HG02981 (cell line): Measurements from ENCODE around the gene POR.
A peak's percentile ranks its signal among the peaks of the same experiment; 100 is the strongest.

Experiments used
- ATAC-seq: cut with Tn5 transposase; IDR thresholded peaks from one replicate; pipeline ENCODE4 v1.9.1; 2021; ENCODE audit warnings: mild to moderate bottlenecking, moderate library complexity; ENCODE audit not compliant: unreplicated experiment

POR gene

GRCh38 chr7:75915416-75916156, 631 bp downstream of the POR start:
- ATAC-seq, result no peak

DNA sequence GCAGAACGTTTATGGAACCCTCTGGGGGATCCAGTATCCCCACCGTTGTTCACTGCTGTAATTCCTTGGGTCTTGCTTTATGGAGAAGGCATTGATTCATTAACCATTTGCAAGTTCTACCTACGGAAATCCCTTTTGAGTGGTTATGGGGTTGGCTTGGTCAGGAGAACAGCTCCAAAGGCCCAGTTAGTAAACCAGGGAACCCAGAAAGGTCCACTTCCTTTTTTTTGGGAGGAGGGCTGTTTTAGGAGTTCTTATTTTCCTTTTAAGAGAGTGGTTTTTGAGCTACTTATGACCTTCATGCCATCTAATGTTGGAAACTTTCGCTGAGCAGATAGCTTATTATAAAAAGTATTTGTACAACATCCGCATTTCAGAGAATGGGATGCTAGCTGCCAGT, 1.3 kb downstream of the POR start:
- no peak for ATAC-seq

GRCh38 chr7:75916685-75917634, 2.0 kb downstream of the POR start:
- ATAC-seq, result no peak

DNA sequence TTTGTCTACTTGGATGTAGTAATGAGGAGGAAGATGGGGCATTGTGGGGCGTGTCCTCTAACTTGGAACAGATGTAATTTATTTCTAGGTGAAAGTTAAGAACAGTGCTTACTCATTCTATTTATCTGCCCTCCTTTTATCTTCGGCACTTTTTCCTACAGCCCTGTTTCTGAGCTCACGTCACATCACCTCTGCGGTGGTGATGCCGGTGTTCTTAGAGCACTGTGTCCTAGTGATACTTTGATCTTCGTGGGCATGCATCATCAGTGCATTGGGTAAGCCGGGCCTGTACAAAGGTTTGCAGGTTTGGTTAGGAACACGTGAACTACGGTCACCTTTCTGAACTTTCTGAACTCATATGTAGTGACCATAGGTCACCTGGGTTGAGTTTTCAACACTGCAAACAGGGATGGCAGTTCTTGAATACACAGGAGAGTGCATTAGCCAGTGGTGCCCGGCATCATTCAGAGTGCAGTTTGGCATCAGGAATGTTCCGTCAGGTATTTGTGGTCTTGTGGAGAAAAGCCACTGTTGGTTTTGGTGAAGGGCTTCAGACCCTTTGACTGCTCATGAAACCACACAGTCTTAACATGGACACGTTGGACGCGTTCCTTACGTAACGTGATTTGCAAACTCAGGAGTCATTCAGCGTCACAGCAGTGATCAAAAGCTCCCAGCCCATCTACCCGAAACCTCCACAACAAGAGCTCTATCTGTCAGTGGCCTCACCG, 5.6 kb downstream of the POR start:
- ATAC-seq, result no peak

- no peak for ATAC-seq
Observed at GRCh38 chr7:75921479-75921878, 6.5 kb downstream of the POR start.

GRCh38 chr7:75922966-75923603, 8.1 kb downstream of the POR start:
- no peak for ATAC-seq

- no peak for ATAC-seq
Observed at GRCh38 chr7:75924256-75924655, 9.3 kb downstream of the POR start.

DNA sequence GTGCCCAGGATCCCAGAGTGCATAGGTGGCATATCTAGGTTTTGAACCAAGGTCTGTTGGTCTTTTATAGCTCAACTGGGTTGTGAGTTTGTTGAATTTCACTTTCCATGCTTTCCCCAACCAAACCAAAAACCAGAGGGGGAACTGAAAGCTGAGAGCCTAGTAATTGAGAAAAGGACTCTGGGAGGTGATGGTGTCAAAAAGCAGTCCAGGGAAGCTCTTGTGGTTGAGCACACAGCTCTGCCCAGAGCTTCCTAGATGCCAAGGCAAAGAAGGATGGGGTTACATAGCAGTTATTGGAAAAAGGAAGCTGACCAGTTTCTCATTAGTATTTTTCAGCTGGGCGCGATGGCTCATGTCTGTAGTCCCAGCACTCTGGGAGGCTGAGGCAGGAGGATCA, 9.9 kb downstream of the POR start:
- ATAC-seq, result no peak

- ATAC-seq, result no peak
Observed at GRCh38 chr7:75925717-75926435, 10.9 kb downstream of the POR start.

GRCh38 chr7:75928568-75928914, 13.6 kb downstream of the POR start:
- peak; percentile 64 for ATAC-seq

GRCh38 chr7:75931680-75932079, 16.7 kb downstream of the POR start:
- no peak for ATAC-seq

DNA sequence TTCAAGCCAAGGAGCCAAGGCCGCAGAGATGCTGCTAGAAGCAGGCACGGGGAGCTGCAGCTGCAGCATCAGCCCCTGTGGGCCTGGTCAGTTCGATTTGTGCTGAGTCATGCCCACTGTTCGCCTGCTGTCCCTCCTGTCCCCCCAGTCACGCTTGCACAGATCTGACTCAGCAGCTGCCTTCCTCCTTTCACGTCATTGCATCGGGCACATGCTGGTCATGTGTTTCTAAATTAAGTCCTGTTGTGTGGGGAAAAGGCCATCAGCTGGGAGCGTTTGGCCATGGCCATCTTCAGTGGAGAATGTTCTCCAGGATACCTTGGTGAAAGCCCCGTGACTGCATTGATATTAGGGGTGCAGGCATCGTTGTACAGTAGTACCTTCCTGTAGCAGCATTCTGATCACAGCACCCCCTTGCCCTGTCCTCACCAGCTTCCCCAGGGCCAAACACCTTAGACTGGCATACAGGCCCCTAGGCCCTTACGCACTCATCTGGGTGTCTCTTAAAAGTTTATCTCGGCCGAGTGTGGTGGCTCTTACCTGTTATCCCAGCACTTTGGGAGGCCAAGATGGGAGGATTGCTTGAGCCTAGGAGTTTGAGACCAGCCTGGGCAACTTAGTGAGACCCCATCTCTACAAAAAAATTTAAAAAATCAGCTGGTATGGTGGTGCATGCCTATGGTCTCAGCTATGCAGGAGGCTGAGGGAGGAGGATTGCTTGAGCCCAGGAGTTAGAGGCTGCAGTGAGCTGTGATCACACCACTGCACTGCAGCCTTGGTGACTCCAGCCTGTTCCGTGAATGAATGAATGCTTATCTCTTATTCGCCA, 23.2 kb downstream of the POR start:
- no peak for ATAC-seq

DNA sequence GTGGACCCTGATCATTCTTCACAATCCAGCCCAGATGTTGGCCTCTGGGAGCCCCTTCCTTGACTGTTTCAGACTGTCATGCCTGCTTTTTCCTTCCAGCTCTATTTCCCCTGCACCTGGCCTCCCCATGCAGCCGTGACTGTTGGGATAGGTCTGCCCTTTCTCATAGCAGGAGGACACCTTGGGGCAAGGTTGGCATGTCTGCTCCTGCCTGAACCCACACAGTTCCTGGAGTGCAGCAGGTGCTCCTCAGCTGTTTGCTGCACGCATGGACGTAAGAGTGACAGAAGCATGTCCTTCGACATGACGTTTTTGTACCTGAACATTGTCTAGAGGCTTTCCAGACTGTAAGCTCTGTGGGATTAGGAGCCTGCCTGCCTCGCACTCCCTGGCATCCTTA, 24.0 kb downstream of the POR start:
- ATAC-seq, result no peak

GRCh38 chr7:75943864-75944263, 28.9 kb downstream of the POR start:
- ATAC-seq, result no peak

GRCh38 chr7:75944507-75944906, 29.6 kb downstream of the POR start:
- ATAC-seq, result no peak

DNA sequence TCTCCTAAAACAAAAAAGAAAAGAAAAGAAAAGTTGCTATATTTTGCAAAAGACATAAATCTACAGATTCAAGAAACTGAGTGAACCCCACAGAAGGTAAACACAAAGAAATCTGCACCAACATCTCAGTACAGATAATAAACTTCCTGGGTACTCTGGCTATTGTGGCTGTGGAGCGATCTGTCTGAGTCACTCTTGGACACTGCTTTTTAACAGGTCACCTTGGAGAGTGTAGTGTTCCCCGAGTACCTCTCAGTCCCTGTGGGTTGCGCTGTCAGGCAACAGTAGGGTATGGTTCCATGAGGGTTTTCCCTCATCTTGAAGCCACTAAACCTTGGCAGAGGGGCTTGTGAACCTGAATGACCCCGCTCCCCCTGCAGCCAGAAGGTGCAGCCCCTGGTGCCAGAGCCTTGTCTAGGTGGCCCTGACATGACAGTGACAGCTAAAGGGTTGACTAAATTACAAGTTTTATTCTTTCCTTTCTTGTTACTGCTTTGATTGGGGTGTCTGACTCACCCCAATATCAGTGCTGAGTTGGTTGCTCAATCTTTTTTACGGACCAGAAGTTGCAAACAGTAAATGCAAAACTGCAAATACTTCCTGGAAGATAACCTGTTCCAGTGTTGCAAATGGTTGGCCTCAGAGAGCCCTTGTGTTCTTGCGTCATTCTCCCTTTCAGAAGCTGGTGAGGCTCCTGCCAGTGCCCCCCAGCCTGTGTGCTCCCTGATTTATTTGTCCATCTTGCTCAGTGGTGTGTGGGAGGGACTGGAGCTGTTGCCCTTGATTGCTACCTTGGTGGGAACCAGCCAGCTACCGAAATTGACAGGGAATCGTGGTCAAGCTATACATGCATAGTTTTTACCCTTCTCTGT, 30.6 kb downstream of the POR start:
- ATAC-seq, result no peak

DNA sequence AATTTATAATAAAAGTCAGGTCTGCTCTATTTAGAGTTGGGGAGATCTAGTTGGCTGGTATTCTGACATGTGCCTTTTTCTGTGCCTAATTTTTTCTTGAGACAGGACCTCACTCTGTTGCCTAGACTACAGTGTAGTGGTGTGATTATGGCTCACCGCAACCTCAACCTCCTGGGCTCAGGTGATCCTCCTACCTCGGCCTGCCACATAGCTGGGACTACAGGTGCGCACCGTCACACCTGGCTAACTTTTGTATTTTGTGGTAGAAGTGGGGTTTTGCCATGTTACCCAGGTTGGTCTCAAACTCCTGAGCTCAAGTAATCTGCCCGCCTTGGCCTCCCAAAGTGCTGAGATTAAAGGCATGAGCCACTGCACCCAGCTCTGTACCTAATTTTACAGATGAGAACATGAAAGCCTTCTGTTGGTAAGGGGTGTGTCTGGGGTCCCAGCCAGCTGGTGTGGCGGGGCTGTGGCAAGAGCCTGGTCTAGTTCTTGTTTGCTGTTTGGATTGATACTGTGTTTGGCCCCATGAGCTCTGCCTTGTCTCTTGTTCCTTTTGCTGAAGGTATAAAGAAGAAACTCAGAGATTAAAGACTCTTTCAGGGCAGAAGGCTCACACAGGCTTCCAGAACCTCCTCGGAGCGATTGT, 31.4 kb downstream of the POR start:
- ATAC-seq, result no peak

- ATAC-seq, result no peak
Observed at GRCh38 chr7:75948179-75948578, 33.2 kb downstream of the POR start.
